ENCODE results near the gene PAPPA. TPM values are rescaled to one million over a fixed set of nuclear protein-coding genes. Genes with fewer than 3 reads are reported as not detected.

Gene PAPPA
- total and polyA plus RNA-seq, 2 of the 8 experiments (the other 6 are each of a cell fraction or from before 2014, with no cell fraction given) = 0.18 to 0.63 TPM

- CTCF ChIA-PET (ENCODE audit: partially characterized antibody) = interaction anchor here (0.6 to 2.7 kb wide), 7 partner anchors 11 to 379 kb away, joined by 3 to 9 read pairs (median 4); no protein-coding TSS in a partner anchor
- Histone ChIP-seq H4K91ac (replicated peaks; ENCODE audit: insufficient read length, low read length) (no peak overlapping the region), H3K14ac (ENCODE audit: insufficient read length) (no peak overlapping the region), H3K27ac (ENCODE audit: low read depth, low read length) (no peak overlapping the region), H2BK5ac (ENCODE audit: low read depth, low read length) (no peak overlapping the region), H3K18ac (ENCODE audit: extremely low read depth, low read length) (no peak overlapping the region), H3K4me2 (ENCODE audit: insufficient read depth in 1 of 2, low read depth in 2 of 2, low read length in 2 of 2) (no peak overlapping the region), H3K4me1 (replicated peaks in 1 of 4; ENCODE audit: control insufficient read depth in 3 of 4, insufficient read depth in 4 of 4, low read length in 3 of 4) (no peaks in the 10 kb centered on the region), H3K79me2 (ENCODE audit: control insufficient read depth in 1 of 2, insufficient read depth in 2 of 2, low read length in 2 of 2) (no peaks in the 10 kb centered on the region), H3K23ac (ENCODE audit: insufficient read length) (no peak overlapping the region), H2BK15ac (ENCODE audit: low read length) (no peak overlapping the region), H3K23me2 (ENCODE audit: low read depth, low read length) (no peaks in the 10 kb centered on the region; the same call in 1 of the 2 replicates), H3K4ac (replicated peaks; ENCODE audit: insufficient read length, low read depth, low read length) (no peak overlapping the region), H3K79me1 (ENCODE audit: low read depth, low read length) (no peaks in the 10 kb centered on the region), H2AFZ (ENCODE audit: low read length) (no peak overlapping the region), H4K20me1 (replicated peaks in 1 of 2; ENCODE audit: control insufficient read depth in 1 of 2, insufficient read depth in 2 of 2, low read length in 2 of 2) (no peaks in the 10 kb centered on the region), H3K9ac (replicated peaks in 1 of 4; ENCODE audit: extremely low read depth in 1 of 4, low read depth in 3 of 4, low read length in 3 of 4) (no peak overlapping the region), H3K36me3 (ENCODE audit: control insufficient read depth in 2 of 4, insufficient read depth in 4 of 4, low read length in 3 of 4) (no peaks in the 10 kb centered on the region), H4K8ac (ENCODE audit: extremely low read depth, insufficient read depth, low read length) (no peak overlapping the region), H2BK12ac (ENCODE audit: low read depth, low read length) (no peak overlapping the region), H2BK120ac (replicated peaks; ENCODE audit: low read depth, low read length) (no peak overlapping the region), H2BK20ac (ENCODE audit: low read length) (no peak overlapping the region), H3K27me3 (replicated peaks in 1 of 4; ENCODE audit: control insufficient read depth in 3 of 4, extremely low read depth in 1 of 4, insufficient read depth in 3 of 4, low read length in 3 of 4) (no peaks in the 10 kb centered on the region), H3K9me3 (ENCODE audit: insufficient read depth in 2 of 2, low read depth in 1 of 2, low read length in 1 of 2) (no peaks in the 10 kb centered on the region), H4K5ac (ENCODE audit: insufficient read length, low read depth, low read length) (no peak overlapping the region), H2AK5ac (ENCODE audit: low read depth, low read length) (no peak overlapping the region), H3K56ac (replicated peaks; ENCODE audit: insufficient read length, low read depth, low read length) (no peak overlapping the region), H3K4me3 (ENCODE audit: extremely low read depth in 1 of 4, insufficient read depth in 2 of 4, low read depth in 3 of 4, low read length in 4 of 4) (no peak overlapping the region)
- POLR2A ChIA-PET (ENCODE audit: partially characterized antibody) = no interaction called here
- DNase-seq (ENCODE audit: low read depth in 1 of 2, low spot score in 2 of 2) = no peak
- 91% methylated on average over 2 of the region's 2 CpGs; no CpG with 5 or more reads in 1 of the 2 experiments for WGBS, 2 experiments (ENCODE audit: extremely low coverage in 1 of 2, insufficient coverage in 1 of 2, insufficient read length in 1 of 2, insufficient replicate concordance in 2 of 2, low coverage in 1 of 2, low lambda C conversion rate in 2 of 2, missing lambda C conversion rate in 1 of 2)
- FAIRE-seq = peak; percentile 48
- TF ChIP-seq RAD21 (IDR thresholded peaks at IDR 0.05 in 1 of 2, conservative IDR thresholded peaks at IDR 0.05 in 1 of 2; ENCODE audit: low read depth in 2 of 2, low read length in 2 of 2) (peak; percentile 15 to 43; a peak in 3 of 4 replicates), SUZ12 (IDR thresholded peaks at IDR 0.05; ENCODE audit: low read length) (no peak), JUN (IDR thresholded peaks at IDR 0.05; ENCODE audit: low read depth, low read length) (no peak), CHD1 (IDR thresholded peaks at IDR 0.05; ENCODE audit: low read depth, low read length) (no peak)
- TF ChIP-seq, protein P1, sequence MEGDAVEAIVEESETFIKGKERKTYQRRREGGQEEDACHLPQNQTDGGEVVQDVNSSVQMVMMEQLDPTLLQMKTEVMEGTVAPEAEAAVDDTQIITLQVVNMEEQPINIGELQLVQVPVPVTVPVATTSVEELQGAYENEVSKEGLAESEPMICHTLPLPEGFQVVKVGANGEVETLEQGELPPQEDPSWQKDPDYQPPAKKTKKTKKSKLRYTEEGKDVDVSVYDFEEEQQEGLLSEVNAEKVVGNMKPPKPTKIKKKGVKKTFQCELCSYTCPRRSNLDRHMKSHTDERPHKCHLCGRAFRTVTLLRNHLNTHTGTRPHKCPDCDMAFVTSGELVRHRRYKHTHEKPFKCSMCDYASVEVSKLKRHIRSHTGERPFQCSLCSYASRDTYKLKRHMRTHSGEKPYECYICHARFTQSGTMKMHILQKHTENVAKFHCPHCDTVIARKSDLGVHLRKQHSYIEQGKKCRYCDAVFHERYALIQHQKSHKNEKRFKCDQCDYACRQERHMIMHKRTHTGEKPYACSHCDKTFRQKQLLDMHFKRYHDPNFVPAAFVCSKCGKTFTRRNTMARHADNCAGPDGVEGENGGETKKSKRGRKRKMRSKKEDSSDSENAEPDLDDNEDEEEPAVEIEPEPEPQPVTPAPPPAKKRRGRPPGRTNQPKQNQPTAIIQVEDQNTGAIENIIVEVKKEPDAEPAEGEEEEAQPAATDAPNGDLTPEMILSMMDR (IDR thresholded peaks at IDR 0.05; ENCODE audit: control extremely low read depth in 1 of 3, insufficient read depth in 1 of 3, low read depth in 1 of 3, low read length in 3 of 3) = peak; percentile 15 to 46 (median 27); a peak in 2 of 4 replicates
Observed at GRCh38 chr9:116191576-116192415, 38.2 kb downstream of the PAPPA start.

Measured in H1 (cell line).